Measurements from ENCODE around the gene DLG2.

Gene DLG2

DNA sequence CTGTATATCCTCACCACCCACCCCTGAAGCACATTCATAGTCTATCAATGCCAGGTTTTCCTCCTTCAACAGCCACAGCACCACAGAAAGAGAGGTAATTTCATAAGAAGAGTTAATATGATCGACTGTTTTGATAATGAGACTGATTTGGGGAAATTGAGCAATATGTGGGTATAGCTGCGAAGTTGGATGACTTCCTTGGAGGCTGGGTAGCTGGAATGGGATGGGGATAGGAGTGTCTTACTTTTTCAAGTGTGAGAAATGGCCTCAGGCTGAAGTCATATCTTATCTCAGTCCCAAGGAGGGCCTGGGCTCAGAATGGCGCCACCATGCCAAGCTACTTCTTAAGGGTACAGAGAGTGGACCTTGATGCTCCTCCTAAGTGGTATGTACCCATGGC is 2153.4 kb downstream of the DLG2 start:
- TF ChIP-seq, protein P1, sequence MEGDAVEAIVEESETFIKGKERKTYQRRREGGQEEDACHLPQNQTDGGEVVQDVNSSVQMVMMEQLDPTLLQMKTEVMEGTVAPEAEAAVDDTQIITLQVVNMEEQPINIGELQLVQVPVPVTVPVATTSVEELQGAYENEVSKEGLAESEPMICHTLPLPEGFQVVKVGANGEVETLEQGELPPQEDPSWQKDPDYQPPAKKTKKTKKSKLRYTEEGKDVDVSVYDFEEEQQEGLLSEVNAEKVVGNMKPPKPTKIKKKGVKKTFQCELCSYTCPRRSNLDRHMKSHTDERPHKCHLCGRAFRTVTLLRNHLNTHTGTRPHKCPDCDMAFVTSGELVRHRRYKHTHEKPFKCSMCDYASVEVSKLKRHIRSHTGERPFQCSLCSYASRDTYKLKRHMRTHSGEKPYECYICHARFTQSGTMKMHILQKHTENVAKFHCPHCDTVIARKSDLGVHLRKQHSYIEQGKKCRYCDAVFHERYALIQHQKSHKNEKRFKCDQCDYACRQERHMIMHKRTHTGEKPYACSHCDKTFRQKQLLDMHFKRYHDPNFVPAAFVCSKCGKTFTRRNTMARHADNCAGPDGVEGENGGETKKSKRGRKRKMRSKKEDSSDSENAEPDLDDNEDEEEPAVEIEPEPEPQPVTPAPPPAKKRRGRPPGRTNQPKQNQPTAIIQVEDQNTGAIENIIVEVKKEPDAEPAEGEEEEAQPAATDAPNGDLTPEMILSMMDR (IDR thresholded peaks at IDR 0.05; ENCODE audit: borderline replicate concordance, control extremely low read depth, extremely low read depth, insufficient read depth, missing control alignments) = no peak
- DNase-seq (ENCODE audit: low spot score) = no peak
- in situ Hi-C loops (cut with MboI; ENCODE audit: low sequenced_read_pairs, unreplicated experiment) = no loop called here

DNA sequence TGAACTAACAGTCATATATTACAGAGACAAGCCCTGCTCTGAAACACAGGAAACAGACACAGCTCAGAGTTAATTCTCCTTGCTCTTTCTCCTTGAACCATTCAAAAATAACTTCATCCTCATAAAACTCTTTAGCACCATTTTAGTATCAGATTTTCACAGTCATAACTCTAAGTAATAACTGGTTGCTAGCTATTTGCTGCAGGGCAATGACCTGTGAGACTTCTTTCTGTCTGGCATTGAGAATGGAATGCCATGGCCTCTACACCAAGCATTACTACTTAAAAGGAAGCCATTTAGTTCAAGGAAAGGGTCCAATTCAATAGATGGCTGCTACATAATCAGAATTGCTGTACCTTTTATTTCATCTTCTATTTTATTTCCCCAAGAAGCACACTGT is 2154.3 kb downstream of the DLG2 start:
- in situ Hi-C loops (cut with MboI; ENCODE audit: low sequenced_read_pairs, unreplicated experiment) = no loop called here
- no peak for DNase-seq (ENCODE audit: low spot score)
- TF ChIP-seq, protein P1 (IDR thresholded peaks at IDR 0.05; ENCODE audit: borderline replicate concordance, control extremely low read depth, extremely low read depth, insufficient read depth, missing control alignments) = no peak

DNA sequence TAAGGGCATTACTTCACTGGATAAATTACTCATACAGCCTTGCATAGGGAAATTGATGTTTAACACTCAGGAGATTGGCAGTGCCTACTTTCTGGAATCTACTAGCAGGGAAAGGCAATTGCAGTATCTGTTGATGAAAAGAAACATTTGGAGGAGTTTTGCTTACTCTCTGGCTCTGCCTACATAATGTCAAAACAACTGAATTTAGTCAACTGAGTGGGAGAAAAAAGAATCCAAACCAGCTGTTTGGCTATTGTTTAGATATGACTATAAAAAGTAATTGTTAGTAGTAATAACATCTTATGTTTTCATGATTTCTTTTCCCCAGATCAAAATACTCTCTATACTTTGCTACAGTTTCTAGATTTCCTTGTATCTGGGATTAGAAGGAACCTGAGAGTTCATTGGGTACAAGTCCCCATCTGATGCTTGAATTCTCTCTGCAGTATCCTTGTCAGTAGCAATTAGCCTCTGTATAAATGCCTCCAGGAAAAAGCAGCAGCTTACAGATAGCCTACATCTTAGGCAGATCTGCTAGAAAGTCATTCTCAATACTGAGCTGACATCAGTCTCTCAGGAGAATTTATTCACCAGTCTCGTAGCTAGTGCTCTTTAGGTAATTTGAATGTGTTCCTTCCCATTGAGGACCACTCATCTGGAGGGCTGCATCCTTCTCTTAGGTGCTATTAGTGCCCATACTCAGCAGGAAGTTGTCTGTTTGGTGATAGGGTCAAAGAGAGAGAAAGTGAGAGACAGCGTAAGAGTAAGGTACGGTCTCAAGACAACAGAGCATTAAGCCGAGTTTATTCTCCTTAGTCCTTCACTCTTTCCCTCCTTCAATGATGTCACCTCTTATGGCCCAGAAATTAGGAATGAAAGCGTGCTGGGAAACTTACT is 2155.1 kb downstream of the DLG2 start:
- in situ Hi-C loops (cut with MboI; ENCODE audit: low sequenced_read_pairs, unreplicated experiment) = no loop called here
- no peak for DNase-seq (ENCODE audit: low spot score)
- TF ChIP-seq, protein P1 (IDR thresholded peaks at IDR 0.05; ENCODE audit: borderline replicate concordance, control extremely low read depth, extremely low read depth, insufficient read depth, missing control alignments) = no peak

DNA sequence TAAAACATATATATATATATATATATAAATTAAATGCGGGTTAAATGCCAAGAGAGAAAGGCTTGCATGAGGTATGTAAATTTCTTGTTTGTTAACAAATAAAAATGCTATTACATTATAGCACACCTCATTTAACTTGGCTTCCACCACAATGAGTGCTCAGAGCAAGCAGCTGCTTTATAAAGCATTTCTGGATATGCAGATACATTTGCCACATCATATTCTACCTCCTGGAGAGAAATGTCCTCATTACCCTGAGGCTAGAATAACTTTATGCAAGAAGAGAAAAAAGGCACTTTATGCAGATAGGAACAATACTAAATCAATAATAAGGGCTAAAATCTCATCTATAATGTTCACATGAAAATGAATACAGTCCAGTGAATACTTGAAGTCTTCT is 2159.3 kb downstream of the DLG2 start:
- TF ChIP-seq, protein P1 (IDR thresholded peaks at IDR 0.05; ENCODE audit: borderline replicate concordance, control extremely low read depth, extremely low read depth, insufficient read depth, missing control alignments) = no peak
- in situ Hi-C loops (cut with MboI; ENCODE audit: low sequenced_read_pairs, unreplicated experiment) = no loop called here
- DNase-seq (ENCODE audit: low spot score) = no peak

DNA sequence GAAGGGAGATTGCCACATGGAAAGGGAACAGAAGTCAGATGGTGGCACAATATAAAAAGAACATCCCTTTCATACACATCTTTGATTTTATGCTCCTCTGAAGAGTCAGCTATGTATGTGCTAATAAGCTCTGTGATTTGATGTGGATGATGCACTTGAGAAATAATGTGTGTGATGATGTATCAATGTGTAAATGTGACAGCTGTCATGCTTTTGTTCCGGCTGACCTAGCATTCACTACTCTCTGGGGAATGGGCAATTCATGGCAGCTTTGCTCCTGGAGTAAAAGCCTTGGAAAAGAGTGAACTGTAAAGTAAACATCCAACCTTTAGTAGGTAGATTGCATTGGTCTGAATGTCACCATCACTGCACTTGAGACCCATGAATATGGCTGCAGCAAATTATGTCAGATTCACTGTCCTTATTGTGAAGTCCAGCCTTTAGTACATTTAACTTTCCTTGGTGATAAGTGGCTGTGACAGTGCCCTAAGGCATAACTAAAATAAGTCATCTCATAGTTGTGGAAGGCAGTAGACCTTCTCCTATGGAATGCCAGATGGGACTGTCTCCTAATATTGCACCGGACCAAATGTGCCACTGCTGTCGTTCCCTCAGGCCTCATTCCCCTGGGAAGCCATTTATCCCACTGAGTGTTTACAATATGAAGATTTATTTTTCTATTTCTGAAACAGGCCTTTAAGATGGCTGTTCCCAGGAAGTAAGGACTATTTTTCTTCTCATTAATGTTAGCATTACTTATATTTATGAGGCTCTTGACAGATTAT is 2162.8 kb downstream of the DLG2 start:
- TF ChIP-seq, protein P1 (IDR thresholded peaks at IDR 0.05; ENCODE audit: borderline replicate concordance, control extremely low read depth, extremely low read depth, insufficient read depth, missing control alignments) = no peak
- DNase-seq (ENCODE audit: low spot score) = no peak
- in situ Hi-C loops (cut with MboI; ENCODE audit: low sequenced_read_pairs, unreplicated experiment) = no loop called here

DNA sequence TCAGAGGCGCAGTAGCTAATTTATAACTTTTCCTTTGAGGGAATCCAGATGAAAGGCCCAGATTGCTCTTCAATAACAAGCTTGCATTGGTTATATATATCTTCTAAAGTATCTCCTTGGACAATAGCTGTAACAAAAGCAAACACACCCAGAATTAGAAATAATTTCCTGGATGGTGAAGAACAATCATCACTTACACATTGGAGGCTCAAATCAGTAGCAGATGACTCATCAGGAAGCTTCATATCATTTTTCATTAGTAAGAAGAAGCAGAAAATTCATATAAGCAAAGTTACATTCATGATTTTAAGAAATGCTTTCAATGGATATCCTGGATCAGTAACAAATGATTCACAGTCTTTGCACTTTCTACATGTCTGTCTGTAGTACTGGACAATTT is 2167.3 kb downstream of the DLG2 start:
- in situ Hi-C loops (cut with MboI; ENCODE audit: low sequenced_read_pairs, unreplicated experiment) = no loop called here
- no peak for DNase-seq (ENCODE audit: low spot score)
- TF ChIP-seq, protein P1 (IDR thresholded peaks at IDR 0.05; ENCODE audit: borderline replicate concordance, control extremely low read depth, extremely low read depth, insufficient read depth, missing control alignments) = no peak
